HS-27A (cell line): ENCODE results near the gene CDKAL1.

ENCODE experiments used
- DNase-seq: peaks from one replicate; pipeline ENCODE4 v3.0.0-alpha.2; 2012; ENCODE audit warnings: low read depth, missing footprints

The CDKAL1 gene

DNA sequence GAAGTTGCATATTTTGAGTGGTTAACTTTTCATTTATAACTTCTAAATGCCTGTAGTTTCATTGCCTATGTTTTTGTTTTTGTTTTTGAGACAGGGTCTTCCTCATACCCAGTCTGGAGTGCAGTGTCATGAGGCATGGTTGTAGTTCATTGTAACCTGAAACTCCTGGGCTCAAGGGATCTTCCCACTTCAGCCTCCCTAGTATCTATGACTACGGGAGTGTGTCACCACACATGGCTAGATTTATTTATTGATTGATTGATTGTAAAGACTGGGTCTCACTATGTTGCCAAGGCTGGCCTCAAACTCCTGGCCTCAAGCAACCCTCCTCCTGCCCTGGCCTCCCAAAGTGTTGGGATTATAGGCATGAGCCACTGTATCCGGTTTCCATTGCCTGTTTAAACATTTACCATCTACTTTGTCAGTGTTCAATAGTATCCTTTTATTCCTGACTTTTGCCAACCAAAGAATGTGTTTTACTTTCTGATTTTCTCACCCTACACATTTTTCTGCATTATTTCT is 144.6 kb downstream of the CDKAL1 start:
- no peak for DNase-seq

DNA sequence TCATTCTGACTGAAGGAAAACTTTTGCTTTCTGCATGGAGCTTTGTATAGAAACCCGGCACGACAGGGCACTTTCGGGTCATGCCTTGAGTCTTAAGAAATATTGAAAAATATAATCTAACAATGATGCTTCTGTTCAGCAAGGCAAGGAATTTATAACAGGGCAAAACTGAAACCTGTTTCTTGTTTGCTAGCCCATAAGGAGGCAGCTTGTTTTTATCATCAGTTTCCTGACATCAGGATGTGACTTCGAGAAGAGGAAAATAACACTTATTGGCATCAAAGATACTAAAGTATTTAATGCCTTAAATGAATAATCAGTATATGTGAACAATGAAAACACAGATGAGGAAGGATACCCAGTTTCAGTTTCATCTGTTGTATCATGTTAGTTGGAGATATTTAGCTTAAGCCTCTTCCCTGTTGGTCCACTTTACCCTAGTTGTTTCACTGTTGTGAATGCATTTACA is 146.5 kb downstream of the CDKAL1 start:
- DNase-seq = no peak

DNA sequence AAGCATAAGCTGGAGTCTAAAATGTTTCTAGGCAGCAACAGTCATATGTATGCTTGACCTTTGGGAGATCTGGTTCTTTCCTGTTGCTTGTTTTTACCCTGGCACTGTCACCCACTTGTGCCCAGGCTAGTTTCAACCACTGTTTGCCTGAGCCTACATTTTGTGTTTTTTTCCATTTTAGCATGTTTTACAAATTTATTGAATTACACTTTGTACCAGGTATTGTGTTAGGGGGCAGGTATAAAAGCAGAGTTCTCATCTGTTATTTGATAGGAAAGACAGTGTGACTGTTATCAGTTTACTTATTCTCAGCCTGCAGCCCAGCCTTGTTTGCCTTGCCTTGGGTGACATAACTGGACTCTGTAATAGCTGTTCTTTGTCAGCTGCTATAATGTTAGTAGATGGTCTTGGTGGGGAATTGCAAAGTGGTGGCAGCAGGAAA is 147.0 kb downstream of the CDKAL1 start:
- DNase-seq = no peak

GRCh38 chr6:20684474-20684873 is 150.2 kb downstream of the CDKAL1 start:
- no peak for DNase-seq

DNA sequence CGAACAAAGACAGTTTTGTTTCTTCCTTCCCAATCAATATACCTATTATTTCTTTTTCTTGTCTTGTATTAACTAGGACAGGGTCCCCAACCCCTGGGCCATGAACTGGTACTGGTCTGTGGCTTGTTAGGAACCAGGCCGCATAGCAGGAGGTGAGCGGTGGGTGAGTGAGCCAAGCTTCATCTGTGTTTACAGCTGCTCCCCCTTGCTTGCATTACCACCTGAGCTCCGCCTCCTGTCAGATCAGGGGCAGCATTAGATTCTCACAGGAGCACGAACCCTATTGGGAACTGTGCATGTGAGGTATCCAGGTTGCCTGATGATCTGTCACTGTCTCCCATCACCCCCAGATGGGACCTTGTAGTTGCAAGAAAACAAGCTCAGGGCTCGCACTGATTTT is 151.9 kb downstream of the CDKAL1 start:
- DNase-seq = no peak

- DNase-seq = no peak
Observed at GRCh38 chr6:20687494-20687893, 153.2 kb downstream of the CDKAL1 start.

- no peak for DNase-seq
Observed at GRCh38 chr6:20688710-20689500, 154.6 kb downstream of the CDKAL1 start.

GRCh38 chr6:20691185-20691584 is 156.9 kb downstream of the CDKAL1 start:
- no peak for DNase-seq

GRCh38 chr6:20692023-20692422 is 157.8 kb downstream of the CDKAL1 start:
- no peak for DNase-seq

GRCh38 chr6:20693466-20694063 is 159.3 kb downstream of the CDKAL1 start:
- no peak for DNase-seq

DNA sequence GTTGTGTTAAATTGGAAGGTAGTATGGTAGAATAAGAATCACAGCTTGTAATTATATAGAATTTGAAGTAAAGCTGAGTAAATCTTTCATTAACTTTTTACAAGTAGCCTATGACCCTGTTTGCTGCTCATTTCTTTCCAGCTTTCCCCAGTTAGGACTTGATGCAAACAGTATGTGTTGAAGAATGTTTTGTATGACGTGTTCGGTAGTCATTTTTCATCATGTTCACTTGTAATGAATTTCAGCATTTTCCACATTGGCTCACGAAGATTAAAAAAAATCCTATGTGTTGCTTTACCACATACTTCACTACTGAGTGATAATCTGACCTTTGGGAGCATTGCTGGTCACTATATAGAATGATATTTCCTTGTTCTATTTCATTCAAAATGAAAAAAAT is 162.4 kb downstream of the CDKAL1 start:
- DNase-seq = no peak

GRCh38 chr6:20698675-20699074 is 164.4 kb downstream of the CDKAL1 start:
- no peak for DNase-seq

DNA sequence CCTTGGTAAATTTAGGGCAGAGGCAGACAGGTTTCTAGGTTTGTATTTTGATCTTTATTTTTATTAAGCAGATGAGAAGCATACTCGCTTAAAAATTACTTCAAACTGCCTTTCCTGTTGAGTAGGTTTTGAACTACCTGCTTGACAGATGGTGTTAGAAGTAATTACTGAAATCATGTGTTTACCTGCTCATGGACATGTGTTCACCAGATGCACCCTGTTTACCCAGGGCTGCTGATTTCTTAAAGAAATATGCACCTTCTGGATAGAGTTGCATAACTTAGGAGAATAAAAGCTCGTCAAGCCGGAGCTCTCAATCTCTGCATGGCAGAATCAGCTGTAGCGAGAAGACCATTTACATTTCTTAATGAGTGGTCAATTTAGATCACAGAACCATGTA is 165.1 kb downstream of the CDKAL1 start:
- DNase-seq = no peak

GRCh38 chr6:20700375-20700774 is 166.1 kb downstream of the CDKAL1 start:
- DNase-seq = no peak

- DNase-seq = no peak
Observed at GRCh38 chr6:20702366-20702765, 168.1 kb downstream of the CDKAL1 start.

DNA sequence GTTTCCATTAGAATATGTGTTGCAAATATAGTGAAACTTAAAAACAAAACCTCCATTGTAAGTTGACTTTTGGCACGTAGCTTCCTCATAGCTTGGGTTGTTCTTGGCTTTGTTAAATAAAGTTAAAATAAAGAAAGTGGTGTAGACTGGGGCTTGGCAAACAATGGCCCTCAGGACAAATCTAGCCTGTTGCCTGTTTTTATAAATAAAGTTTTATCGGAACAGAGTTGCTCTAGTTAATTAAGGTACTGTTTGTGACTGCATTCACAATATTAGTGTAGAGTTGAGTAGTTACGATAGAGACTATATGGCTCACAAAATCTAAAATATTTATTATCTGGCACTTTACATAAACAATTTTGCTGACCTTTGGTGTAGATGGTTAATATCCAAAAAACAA is 168.8 kb downstream of the CDKAL1 start:
- DNase-seq = no peak

GRCh38 chr6:20704325-20705025 is 170.2 kb downstream of the CDKAL1 start:
- no peak for DNase-seq

- DNase-seq = no peak
Observed at GRCh38 chr6:20705741-20706140, 171.5 kb downstream of the CDKAL1 start.

- DNase-seq = no peak
Observed at GRCh38 chr6:20706238-20706938, 172.1 kb downstream of the CDKAL1 start.

DNA sequence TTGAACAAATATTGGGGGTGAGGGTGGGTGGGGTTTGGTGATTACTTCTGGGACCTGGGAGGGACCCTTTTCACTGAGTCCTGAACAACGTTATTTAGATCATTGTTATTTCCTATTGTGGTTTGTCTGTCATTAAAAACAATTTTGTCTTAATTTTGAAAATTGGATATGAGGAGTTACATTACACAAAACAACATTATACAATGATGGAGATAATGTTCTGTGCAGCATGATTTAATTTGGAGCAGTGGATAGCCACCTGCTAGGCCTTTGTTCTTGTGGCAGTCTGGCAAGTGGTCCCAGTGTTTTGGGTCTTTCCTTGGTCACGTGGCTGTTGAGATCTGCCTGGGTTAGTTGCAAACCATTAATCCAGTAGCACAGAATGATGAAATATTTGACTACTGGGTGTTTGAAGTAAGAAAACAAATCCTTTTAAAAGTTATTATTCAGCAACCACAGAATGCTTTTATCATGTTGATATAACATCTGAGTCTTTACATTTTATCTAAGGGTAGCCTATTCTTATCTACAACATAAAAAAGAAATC is 172.8 kb downstream of the CDKAL1 start:
- no peak for DNase-seq

GRCh38 chr6:20707870-20708269 is 173.6 kb downstream of the CDKAL1 start:
- no peak for DNase-seq
